ENCODE results near the gene MEF2C.

- TF ChIP-seq EP300 (conservative IDR thresholded peaks at IDR 0.05; ENCODE audit: poor library complexity, severe bottlenecking) (no peak), POLR2AphosphoS5 (IDR thresholded peaks at IDR 0.05) (no peak), MXI1 (conservative IDR thresholded peaks at IDR 0.05; ENCODE audit: poor library complexity, severe bottlenecking) (no peak), SMC3 (conservative IDR thresholded peaks at IDR 0.05; ENCODE audit: poor library complexity) (no peak), EZH2 (IDR thresholded peaks at IDR 0.05; ENCODE audit: borderline replicate concordance, insufficient read depth, low read length, poor library complexity, severe bottlenecking) (no peak), CTCF (IDR thresholded peaks at IDR 0.05; ENCODE audit: poor library complexity, severe bottlenecking) (no peak), TAF1 (IDR thresholded peaks at IDR 0.05; ENCODE audit: low read depth) (no peak), RAD21 (conservative IDR thresholded peaks at IDR 0.05) (no peak)
Measured at GRCh38 chr5:88670461-88670860, 212.5 kb downstream of the MEF2C start.
